Ascending aorta (tissue), 2 donors: Measurements from ENCODE around the gene STK38L. TPM values are rescaled to one million over a fixed set of nuclear protein-coding genes. Genes with fewer than 3 reads are reported as not detected.

Source experiments
- DNase-seq, 2 donors: peaks; one replicate each; pipeline ENCODE4 v3.0.0-alpha.2; 2019; ENCODE audit warnings: low spot score in 2 of 2
- H3K27ac ChIP-seq, 2 donors: fragments of 200-600 bp; sonication (generic); one replicate each; pipeline ENCODE4 v1.5.1; 2016 to 2017; ENCODE audit warnings: mild to moderate bottlenecking in 1 of 2
- H3K27me3 ChIP-seq: fragments of 200-600 bp; sonication (generic); one replicate; pipeline ENCODE4 v1.5.1; 2017
- H3K36me3 ChIP-seq, 2 donors: fragments of 200-600 bp; sonication (generic); one replicate each; pipeline ENCODE4 v1.5.1; 2016
- H3K4me1 ChIP-seq, 2 donors: fragments of 200-600 bp; sonication (generic); one replicate each; pipeline ENCODE4 v1.5.1; 2016 to 2017; ENCODE audit warnings: mild to moderate bottlenecking in 1 of 2
- H3K4me3 ChIP-seq, 2 donors: fragments of 200-600 bp; sonication (generic); one replicate each; pipeline ENCODE4 v1.5.1; 2016 to 2017; ENCODE audit warnings: mild to moderate bottlenecking in 1 of 2
- H3K9me3 ChIP-seq, 2 donors: fragments of 200-600 bp; sonication (generic); one replicate each; pipeline ENCODE4 v1.5.1; 2016
- CTCF ChIP-seq, 3 experiments: fragments of 200-600 bp in 2 of 3; fragments of 450-650 bp in 1 of 3; sonication (generic) in 2 of 3; IDR thresholded peaks; one replicate each; pipeline ENCODE4 v1.5.1; 2016 to 2019; ENCODE audit warnings: antibody characterized with exemption in 3 of 3, mild to moderate bottlenecking in 1 of 3, moderate library complexity in 1 of 3
- intact Hi-C: fragments of 100-400 bp; cut with DNase I; formaldehyde crosslinking; loops from one replicate; pipeline ENCODE4 v1.15.1; 2023
- total RNA-seq: library from RNA; depleted of rRNA; stranded (reverse); fragments of >200 nt; gene quantifications from one replicate; pipeline ENCODE4 v1.1.0, GENCODE V29; 2016

STK38L gene
- total RNA-seq, 1 donor from 2014 or later: 137 TPM

GRCh38 chr12:27212861-27213260 is 31.2 kb upstream of the STK38L start:
- H3K4me1 ChIP-seq: no peaks in the 10 kb centered on the region
- no peaks in the 10 kb centered on the region for H3K36me3 ChIP-seq
- intact Hi-C loops: no loop called here
- H3K27me3 ChIP-seq: no peaks in the 10 kb centered on the region
- no peak for TF ChIP-seq CTCF (IDR thresholded peaks at IDR 0.05)
- H3K27ac ChIP-seq: no peak overlapping the region
- no peak overlapping the region for H3K4me3 ChIP-seq
- no peak for DNase-seq
- H3K9me3 ChIP-seq: no peaks in the 10 kb centered on the region

- no peak for DNase-seq
- Histone ChIP-seq H3K27ac (no peak overlapping the region), H3K4me3 (no peak overlapping the region), H3K27me3 (no peaks in the 10 kb centered on the region), H3K4me1 (no peaks in the 10 kb centered on the region), H3K36me3 (no peaks in the 10 kb centered on the region), H3K9me3 (no peaks in the 10 kb centered on the region)
- TF ChIP-seq CTCF (IDR thresholded peaks at IDR 0.05): no peak
- intact Hi-C loops: no loop called here
These were observed 30.8 kb upstream of the STK38L start for GRCh38 chr12:27213304-27213703.

- no peaks in the 10 kb centered on the region for H3K27me3 ChIP-seq
- no peak overlapping the region for H3K27ac ChIP-seq
- no peak for TF ChIP-seq CTCF (IDR thresholded peaks at IDR 0.05)
- H3K4me3 ChIP-seq: no peak overlapping the region
- no peaks in the 10 kb centered on the region for H3K36me3 ChIP-seq
- H3K4me1 ChIP-seq: no peaks in the 10 kb centered on the region
- no peak for DNase-seq
- intact Hi-C loops: no loop called here
- H3K9me3 ChIP-seq: no peaks in the 10 kb centered on the region
These were observed 30.0 kb upstream of the STK38L start for GRCh38 chr12:27213830-27214787.

DNA sequence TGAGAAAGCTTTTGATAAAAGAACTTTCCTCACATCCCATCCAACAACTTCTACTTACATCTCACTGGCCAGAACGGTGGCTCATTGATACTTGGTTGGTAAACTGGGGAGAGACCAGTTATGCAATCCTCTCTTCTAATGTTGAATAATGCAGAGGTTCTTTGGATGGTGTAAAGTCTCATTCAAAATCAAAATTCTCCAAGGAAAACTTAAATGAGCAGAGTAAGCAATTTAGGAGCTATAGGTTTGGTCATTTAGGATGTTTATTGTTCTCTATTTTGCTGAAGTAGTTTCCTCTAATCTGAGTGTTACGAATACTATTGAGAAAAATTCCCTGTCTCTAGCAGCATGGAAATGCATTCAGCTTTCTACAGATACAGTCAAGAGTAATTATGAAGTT is 26.5 kb upstream of the STK38L start:
- Histone ChIP-seq H3K27ac (no peak overlapping the region), H3K27me3 (no peaks in the 10 kb centered on the region), H3K4me3 (no peak overlapping the region), H3K4me1 (peaks cover 0 to 3% of the 10 kb centered on the region in 2 donors), H3K9me3 (no peaks in the 10 kb centered on the region), H3K36me3 (no peaks in the 10 kb centered on the region)
- intact Hi-C loops: no loop called here
- TF ChIP-seq CTCF (IDR thresholded peaks at IDR 0.05): no peak
- no peak for DNase-seq

GRCh38 chr12:27219693-27220054 is 24.4 kb upstream of the STK38L start:
- intact Hi-C loops: no loop called here
- no peaks in the 10 kb centered on the region for H3K27me3 ChIP-seq
- peak overlapping the region in 1 of 2 donors; percentile 4 for H3K27ac ChIP-seq
- no peaks in the 10 kb centered on the region for H3K9me3 ChIP-seq
- peaks cover 0 to 3% of the 10 kb centered on the region in 2 donors for H3K4me1 ChIP-seq
- no peak overlapping the region for H3K4me3 ChIP-seq
- no peaks in the 10 kb centered on the region for H3K36me3 ChIP-seq
- no peak for TF ChIP-seq CTCF (IDR thresholded peaks at IDR 0.05)
- DNase-seq: no peak
